Measurements from ENCODE around the gene WFIKKN1.
"Not testable (repeated sequence)": the region's sequence is repeated elsewhere in the genome, so short reads cannot be mapped to it uniquely, and the experiment has no call there.

WFIKKN1 gene

DNA sequence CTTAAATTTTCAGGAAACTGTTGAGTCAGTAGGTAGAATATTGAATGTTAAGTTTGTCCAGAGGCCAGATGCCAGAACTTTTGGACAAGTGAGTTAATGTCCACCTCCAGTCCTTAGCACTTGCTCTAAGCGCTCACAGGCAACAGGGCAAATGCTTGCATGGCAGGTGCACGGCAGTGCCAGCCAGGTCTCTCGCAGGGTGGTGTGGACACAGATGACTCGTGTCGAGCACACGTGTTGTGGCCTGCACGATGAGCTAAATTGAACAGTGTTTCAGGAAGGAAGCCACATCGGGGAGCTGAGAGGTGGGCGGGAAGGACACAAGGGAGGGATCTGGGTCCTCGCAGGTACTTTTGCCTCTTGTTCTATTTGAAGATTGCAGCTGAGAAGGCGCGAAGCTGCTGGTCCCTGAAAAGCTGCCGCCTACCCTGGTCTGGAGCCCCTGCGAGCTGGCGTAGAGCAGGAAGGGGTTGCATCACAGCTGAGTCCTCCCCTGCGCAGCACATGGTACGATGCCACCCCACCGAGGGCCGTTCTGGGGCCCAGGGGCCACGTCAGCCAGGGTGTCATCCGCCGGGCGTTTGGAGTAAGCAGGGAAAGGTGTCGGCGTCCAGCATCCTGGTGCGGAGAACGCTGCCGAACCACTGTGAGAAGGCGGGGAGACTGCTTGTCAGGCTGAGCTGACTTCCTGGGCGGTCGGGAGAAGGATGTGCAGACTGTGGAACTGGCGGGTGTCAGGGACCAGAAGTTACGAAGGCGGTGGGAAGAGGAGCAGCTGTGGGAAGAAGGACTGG is 34.6 kb upstream of the WFIKKN1 start:
- DNase-seq: no peak

DNA sequence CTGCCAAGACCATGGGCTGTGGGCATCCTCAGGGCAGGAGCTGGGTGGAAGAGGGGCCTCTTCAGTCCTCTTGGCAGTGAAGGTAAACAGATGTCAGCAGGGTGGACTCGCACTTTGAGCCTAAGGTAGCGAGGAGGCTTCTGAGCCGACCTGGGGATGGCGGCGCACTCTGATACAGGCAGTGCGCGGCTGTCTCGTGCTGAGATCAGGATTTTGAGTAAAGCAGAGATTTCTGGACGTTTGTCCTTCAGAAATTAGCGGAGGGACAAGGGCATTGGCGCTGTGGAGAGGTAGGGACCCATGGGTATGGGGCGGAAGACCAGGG is 34.1 kb upstream of the WFIKKN1 start:
- no peak for DNase-seq

DNA sequence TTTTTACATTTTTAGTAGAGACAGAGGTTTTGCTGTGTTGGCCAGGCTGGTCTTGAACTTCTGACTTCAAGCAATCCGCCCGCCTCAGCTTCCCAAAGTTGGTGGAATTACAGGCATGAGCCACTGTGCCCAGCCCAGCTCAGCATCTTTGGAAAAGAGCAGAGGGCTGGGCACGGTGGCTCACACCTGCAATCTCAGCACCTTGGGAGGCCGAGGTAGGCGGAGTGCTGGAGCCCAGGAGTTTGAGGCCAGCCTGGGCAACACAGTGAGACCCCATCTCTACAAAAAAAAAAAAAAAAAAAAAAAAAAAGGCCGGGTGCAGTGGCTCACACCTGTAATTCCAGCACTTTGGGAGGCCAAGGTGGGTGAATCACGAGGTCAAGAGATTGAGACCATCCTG is 33.1 kb upstream of the WFIKKN1 start:
- DNase-seq: not testable (repeated sequence)

GRCh38 chr16:598823-599739 is 31.7 kb upstream of the WFIKKN1 start:
- DNase-seq: no peak

- DNase-seq: no peak
These were observed 30.0 kb upstream of the WFIKKN1 start for GRCh38 chr16:600781-601180.

DNA sequence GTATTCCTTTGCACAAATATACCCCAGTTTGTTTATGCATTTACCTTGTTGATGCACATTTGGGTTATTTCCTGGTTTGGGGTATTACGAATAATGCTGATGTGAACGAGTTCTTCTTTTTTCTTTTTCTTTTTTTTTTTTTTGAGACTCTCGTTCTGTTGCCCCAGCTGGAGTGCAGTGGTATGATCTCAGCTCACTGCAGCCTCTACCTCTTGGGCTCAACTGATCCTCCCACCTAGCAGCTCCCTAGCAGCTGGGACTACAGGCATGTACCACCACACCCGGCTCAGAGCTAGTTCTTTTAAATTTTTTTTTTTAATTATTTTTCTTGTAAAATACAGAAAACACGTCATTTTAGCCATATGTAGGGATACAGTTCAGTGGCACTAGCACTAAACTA is 26.9 kb upstream of the WFIKKN1 start:
- DNase-seq: no peak

DNA sequence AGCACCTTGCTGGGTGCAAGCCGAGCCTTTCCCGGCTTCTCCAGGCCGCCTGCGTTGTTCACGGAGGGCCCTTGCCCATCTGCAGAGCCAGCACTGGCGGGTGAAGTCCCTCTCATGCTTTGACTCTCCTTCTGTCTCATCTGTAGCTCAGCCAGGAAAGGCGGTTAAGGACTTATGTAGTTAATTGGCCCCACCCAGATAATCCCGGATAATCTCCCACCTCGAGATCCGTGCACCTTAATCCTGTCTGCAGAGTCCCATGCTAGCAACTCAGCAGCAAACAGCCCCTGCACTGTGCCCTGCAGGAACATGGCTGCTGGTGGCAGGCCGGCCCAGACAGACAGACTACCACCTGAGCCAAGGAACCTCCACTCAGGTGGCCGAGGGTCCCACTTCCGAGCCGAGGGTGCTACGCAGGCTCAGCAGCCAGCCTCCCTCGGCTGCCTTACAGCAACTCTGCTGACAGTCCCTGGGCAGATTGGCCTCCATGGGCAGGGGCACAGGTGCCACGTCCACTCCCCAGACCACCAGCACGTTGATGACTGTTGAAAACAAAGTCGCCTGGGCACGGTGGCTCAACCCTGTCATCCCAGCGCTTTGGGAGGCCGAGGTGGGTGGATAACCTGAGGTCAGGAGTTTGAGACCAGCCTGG is 24.0 kb upstream of the WFIKKN1 start:
- DNase-seq: no peak

DNA sequence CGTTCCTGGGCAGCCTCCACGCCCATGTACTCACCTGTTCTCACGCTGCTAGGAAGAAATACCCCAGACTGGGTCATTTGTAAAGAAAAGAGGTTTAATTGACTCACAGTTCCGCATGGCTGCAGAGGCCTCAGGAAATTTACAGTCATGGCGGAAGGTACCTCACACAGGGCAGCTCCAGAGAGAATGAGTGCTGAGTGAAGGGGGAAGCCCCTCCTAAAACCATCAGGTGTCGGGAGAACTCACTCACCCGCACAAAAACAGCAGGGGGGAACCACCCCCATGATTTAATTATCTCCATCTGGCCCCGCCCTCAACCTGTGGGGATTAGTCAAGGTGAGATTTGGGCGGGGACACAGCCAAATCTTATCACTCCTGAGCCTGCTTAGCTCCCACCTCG is 22.8 kb upstream of the WFIKKN1 start:
- no peak for DNase-seq

DNA sequence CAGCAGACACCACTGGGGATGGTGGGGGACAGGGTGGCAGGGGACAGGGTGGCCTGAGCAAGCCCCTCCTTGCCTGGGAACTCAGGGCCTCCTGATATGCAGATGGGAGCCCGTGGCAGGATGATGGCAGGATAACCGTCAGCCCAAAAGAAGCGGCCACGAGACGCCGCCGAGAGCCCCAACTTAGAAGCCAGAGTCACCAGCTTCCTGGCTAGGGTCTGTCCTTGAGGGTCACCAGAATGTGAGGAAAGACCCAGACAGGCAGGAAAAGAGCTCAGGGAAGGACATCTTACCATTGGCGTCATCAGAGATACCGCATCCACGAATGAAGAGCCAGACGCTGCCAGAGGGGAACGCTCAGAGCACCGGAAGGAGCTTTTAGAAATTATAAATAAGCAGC is 21.5 kb upstream of the WFIKKN1 start:
- DNase-seq: no peak

DNA sequence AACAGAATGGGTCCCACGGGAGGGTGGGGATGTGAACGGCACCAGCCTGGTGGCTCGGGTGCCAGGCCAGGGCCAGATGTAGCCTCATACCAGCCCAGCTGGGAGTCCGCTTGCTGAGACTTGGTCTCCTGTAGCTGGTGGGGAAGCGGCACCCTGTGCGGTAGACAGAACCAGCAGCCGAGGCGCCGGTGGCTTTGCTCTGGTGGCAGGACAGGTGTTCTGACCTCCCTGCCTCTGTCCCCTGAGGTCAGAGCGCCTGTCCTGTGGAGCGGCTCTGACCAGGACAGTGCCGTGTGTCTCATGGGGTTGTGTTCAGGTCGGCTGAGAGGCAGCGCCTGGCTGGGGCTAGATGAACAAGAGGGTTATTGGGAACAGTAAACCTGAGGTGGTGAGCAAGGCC is 20.8 kb upstream of the WFIKKN1 start:
- no peak for DNase-seq

DNA sequence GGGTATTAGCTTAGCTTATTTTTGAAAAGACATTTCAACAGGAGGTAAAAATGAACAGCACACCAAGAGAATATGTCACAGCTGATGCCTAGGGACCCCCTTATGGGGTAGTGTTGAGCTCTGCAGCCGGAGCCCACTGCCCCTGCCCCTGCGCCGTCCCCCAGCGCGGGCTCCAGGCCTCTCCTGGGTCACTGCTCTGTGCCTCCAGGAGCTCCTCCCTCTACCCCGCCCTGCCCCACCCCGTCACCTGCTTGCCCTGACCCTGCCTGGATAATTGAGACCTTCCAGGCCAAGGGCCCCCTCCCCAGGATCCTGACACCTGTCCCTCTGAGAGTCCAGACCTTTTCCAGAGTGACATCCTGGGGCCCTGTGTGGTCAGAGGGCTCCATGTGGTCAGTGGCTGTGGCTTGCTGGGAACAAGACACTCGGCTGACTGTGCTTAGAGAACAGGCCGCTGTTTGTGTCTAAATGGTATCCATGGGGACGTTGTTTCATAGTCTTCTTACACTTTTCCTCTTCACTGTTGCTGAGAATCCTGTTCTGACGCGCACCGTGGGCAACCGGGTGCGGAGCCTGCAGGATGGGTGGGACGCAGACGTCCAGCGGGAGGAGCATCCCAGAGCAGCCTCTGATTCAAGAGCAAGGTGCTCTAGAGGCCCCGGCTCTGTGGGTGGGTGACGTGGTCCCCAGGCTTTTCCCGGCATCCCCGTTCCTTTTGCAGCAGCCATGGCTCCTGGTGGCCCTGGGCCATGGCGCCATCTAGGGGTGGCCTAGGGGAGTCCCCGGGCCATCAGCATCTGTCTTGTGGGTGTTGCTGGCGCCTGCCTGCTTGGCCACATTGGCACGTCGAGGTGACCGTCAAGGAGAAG is 20.0 kb upstream of the WFIKKN1 start:
- peak; percentile 35 for DNase-seq

- no peak for DNase-seq
These were observed 15.7 kb upstream of the WFIKKN1 start for GRCh38 chr16:615122-615521.

GRCh38 chr16:616733-617586 is 13.8 kb upstream of the WFIKKN1 start:
- no peak for DNase-seq

DNA sequence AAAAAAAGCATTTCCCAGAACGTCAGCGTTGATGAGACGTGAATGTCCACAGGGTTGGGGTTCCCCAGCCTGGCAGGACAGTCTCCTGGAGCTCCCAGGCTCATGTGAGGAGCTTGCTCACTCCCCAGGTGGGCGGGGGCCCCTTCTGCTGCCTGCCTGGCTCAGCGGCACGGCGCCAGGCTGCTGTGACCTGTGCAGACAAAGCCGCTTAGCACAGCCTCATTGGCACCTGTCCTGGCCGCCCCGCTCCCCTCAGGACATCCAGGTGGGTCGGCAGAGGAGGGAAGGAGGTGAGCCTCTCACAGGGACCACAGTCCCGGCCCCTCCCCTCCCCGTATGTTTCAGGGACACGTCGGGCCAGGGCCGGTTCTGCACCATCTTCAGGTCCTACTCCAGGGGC is 12.9 kb upstream of the WFIKKN1 start:
- peak; percentile 13 for DNase-seq

DNA sequence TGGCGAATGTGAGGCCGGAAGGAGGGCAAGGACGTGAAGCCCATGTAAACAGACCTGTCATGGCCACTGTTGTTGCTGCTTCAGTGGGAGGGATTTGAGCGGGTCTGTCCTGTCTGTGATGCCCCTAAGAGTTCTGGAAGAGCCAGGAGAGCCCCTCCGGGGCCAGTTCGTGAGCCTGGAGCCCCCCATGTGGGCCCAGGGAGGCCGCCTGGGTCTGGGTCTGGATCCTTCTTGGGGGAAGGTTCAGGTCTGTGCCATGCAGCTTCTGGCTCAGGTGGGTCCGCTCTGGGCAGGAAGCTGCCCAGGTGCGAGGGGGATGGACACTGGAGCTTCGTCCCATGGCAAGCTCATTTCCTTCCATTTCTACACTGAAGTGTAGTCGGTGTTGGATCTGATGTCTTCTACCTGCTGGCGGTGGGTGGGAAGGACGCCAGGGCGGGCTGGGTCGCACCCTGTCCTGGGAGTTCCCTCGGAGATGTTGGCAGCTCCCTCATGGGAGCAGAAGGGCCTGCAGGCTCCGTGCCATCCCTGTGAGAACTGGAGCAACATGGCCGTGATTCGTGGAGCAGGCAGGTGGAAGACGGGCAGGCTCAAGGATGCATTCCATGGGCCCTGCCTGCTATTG is 11.2 kb upstream of the WFIKKN1 start:
- DNase-seq: no peak

DNA sequence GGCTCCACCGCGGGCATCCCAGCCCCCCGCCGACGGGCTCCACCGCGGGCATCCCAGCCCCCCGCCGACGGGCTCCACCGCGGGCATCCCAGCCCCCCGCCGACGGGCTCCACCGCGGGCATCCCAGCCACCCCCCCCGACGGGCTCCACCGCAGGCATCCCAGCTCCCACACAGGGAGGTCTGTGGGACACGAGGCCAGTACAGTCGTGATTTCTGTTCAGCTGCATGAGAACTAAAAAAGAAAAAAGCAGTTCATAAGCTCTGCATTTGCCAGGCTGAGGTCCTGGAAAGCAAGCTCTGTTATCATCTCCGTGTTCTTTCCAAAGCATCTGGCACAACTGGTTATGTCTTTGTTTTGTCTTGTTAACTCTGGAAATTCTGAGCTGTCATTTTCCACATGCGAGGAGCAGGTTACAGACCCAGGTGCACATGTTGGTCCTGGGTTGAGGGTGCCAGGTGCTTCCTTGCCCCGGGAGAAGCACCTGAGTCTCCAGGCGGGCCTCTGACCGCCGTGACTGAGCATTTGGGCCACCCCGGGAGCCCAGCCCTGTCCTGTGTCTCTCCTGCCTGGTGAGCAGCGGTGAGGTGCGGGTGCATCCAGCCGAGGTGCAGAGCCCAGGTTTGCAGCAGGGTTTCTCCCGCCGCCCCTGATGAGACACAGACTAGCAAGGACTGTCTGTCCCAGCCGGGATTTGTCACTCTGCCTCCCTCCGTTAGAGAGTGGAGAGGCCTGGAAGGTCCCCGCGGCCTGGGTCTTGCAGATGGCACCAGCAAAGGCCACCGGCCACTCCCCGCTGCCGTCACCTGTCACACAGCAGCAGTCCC is 9.9 kb upstream of the WFIKKN1 start:
- peak; percentile 18 for DNase-seq

- peak; percentile 21 for DNase-seq
These were observed 9.2 kb upstream of the WFIKKN1 start for GRCh38 chr16:621526-622105.

DNA sequence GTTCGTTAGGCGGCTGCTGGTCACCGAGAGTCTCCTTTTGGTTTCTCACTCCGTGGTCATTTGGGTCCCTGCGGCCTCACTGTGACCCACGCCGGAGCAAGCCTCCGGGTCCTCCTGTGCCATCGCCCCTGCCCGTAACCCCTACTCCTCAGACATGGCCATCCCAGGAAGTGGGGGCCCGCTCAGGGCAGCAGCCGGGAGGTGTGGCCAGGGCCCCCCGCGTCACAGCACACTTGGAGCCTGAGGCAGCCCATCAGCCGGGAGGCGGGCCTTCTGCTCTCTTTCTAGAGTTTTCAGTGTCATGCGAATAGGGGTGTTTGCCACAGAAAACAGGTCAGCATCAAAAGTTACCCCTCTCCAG is 7.9 kb upstream of the WFIKKN1 start:
- no peak for DNase-seq

DNA sequence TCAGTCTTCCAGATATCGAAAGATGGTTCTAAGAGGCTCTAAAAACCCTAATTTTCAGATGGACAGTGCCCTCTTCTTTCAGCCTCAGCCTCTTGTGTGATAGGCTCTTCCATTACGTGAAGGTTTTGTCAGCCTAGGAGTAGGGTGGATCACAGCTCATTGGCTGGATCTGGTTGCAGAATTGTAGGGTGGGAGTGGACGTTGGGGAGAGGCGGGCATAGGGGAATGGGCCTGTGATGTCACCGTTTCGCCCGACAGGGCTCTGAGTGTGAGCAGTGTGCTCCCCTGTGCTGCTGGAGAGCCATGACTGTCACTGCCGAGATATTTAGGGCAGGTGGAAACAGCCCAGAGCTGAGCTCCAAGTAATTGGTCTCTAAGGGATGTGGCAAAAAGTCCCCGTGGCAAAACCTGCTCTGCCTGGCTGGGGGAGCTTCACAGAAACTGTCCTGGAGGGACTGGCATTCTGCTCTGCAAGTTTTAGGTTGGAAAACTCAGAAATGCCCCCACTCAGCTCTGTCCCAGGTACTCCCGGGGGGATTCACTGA is 6.2 kb upstream of the WFIKKN1 start:
- DNase-seq: no peak
